GM18526 (cell line): ENCODE measurements around the gene AGR2.

Source experiments
- POLR2A ChIP-seq: IDR thresholded peaks from 3 replicates; pipeline ENCODE4 v1.6.1; 2011; ENCODE audit not compliant: insufficient read length; ENCODE audit errors: extremely low read depth

The AGR2 gene

GRCh38 chr7:16804674-16805439, at the start of gene AGR2:
TSS of gene AGR2 (minus strand) at chr7:16804999. CDS start at chr7:16801796, 3,203 bp downstream.
- no peak for TF ChIP-seq POLR2A

GRCh38 chr7:16851829-16852228, 47.0 kb upstream of the AGR2 start:
- no peak for TF ChIP-seq POLR2A

- no peak for TF ChIP-seq POLR2A
Observed at GRCh38 chr7:16850614-16851466, 46.0 kb upstream of the AGR2 start.

GRCh38 chr7:16849296-16850148, 44.7 kb upstream of the AGR2 start:
- TF ChIP-seq POLR2A, result no peak

GRCh38 chr7:16847381-16847860, 42.6 kb upstream of the AGR2 start:
- TF ChIP-seq POLR2A, result no peak

GRCh38 chr7:16846601-16847165, 41.9 kb upstream of the AGR2 start:
- no peak for TF ChIP-seq POLR2A

- no peak for TF ChIP-seq POLR2A
Observed at GRCh38 chr7:16845746-16846145, 40.9 kb upstream of the AGR2 start.

- no peak for TF ChIP-seq POLR2A
Observed at GRCh38 chr7:16841681-16842080, 36.9 kb upstream of the AGR2 start.

GRCh38 chr7:16840094-16840493, 35.3 kb upstream of the AGR2 start:
- no peak for TF ChIP-seq POLR2A

- no peak for TF ChIP-seq POLR2A
Observed at GRCh38 chr7:16839646-16840045, 34.8 kb upstream of the AGR2 start.

- TF ChIP-seq POLR2A, result no peak
Observed at GRCh38 chr7:16838891-16839290, 34.1 kb upstream of the AGR2 start.

GRCh38 chr7:16838386-16838785, 33.6 kb upstream of the AGR2 start:
- TF ChIP-seq POLR2A, result no peak

- no peak for TF ChIP-seq POLR2A
Observed at GRCh38 chr7:16836481-16836880, 31.7 kb upstream of the AGR2 start.

GRCh38 chr7:16833373-16833772, 28.6 kb upstream of the AGR2 start:
- no peak for TF ChIP-seq POLR2A

- no peak for TF ChIP-seq POLR2A
Observed at GRCh38 chr7:16826060-16826459, 21.3 kb upstream of the AGR2 start.
